ENCODE data around the gene ASXL1. TPM values are rescaled to one million over a fixed set of nuclear protein-coding genes. Genes with fewer than 3 reads are reported as not detected.

Gene ASXL1
- total and polyA plus RNA-seq, 9 of the 15 experiments (the other 6 are each of a cell fraction or from before 2014, with no cell fraction given) = 6.5 to 65.3 (median 32.3) TPM

- TF ChIP-seq TEAD2 (tag; IDR thresholded peaks at IDR 0.05) = peak; percentile 84
- TF ChIP-seq, protein P1, sequence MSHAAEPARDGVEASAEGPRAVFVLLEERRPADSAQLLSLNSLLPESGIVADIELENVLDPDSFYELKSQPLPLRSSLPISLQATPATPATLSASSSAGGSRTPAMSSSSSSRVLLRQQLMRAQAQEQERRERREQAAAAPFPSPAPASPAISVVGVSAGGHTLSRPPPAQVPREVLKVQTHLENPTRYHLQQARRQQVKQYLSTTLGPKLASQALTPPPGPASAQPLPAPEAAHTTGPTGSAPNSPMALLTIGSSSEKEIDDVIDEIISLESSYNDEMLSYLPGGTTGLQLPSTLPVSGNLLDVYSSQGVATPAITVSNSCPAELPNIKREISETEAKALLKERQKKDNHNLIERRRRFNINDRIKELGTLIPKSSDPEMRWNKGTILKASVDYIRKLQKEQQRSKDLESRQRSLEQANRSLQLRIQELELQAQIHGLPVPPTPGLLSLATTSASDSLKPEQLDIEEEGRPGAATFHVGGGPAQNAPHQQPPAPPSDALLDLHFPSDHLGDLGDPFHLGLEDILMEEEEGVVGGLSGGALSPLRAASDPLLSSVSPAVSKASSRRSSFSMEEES (CRISPR knock-in tag; IDR thresholded peaks at IDR 0.05) = no peak
- TF ChIP-seq NR1H2 (CRISPR knock-in tag; IDR thresholded peaks at IDR 0.05) = no peak
- TF ChIP-seq ELK1 (CRISPR knock-in tag; IDR thresholded peaks at IDR 0.05) = no peak
- no peak for TF ChIP-seq ZNF124 (CRISPR knock-in tag; IDR thresholded peaks at IDR 0.05)
- TF ChIP-seq ZNF175 (CRISPR knock-in tag; IDR thresholded peaks at IDR 0.05; ENCODE audit: low read depth) = peak; percentile 85
- no peak for TF ChIP-seq SMAD2 (IDR thresholded peaks at IDR 0.05; ENCODE audit: low read depth, low read length)
- peak; percentile 79 to 96 (median 96) for TF ChIP-seq YY1 (IDR thresholded peaks at IDR 0.05; ENCODE audit: borderline replicate concordance in 1 of 3, control insufficient read depth in 1 of 3, extremely low read depth in 1 of 3, insufficient read depth in 3 of 3, insufficient read length in 1 of 3, insufficient replicate concordance in 2 of 3, low read depth in 1 of 3, low read length in 2 of 3)
- TF ChIP-seq ZC3H4 (CRISPR knock-in tag; IDR thresholded peaks at IDR 0.05; ENCODE audit: borderline replicate concordance) = no peak
- no peak for TF ChIP-seq ZNF696 (CRISPR knock-in tag; conservative IDR thresholded peaks at IDR 0.05)
- TF ChIP-seq NFE2L1 (tag; IDR thresholded peaks at IDR 0.05; ENCODE audit: borderline replicate concordance, low read depth) = no peak
- TF ChIP-seq, protein P2, sequence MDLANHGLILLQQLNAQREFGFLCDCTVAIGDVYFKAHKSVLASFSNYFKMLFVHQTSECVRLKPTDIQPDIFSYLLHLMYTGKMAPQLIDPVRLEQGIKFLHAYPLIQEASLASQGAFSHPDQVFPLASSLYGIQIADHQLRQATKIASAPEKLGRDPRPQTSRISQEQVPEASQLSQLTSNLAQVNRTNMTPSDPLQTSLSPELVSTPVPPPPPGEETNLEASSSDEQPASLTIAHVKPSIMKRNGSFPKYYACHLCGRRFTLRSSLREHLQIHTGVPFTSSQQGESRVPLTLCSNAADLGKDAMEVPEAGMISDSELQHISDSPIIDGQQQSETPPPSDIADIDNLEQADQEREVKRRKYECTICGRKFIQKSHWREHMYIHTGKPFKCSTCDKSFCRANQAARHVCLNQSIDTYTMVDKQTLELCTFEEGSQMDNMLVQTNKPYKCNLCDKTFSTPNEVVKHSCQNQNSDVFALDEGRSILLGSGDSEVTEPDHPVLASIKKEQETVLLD (IDR thresholded peaks at IDR 0.05) = peak; percentile 87
- TF ChIP-seq NFE2 (IDR thresholded peaks at IDR 0.05; ENCODE audit: low read depth) = no peak
- TF ChIP-seq SAP30 (IDR thresholded peaks at IDR 0.05; ENCODE audit: borderline replicate concordance, insufficient read depth, low read depth, low read length, poor library complexity, severe bottlenecking) = no peak
- no peak for TF ChIP-seq HSF4 (CRISPR knock-in tag; IDR thresholded peaks at IDR 0.05; ENCODE audit: borderline replicate concordance)
- no peak for TF ChIP-seq MCM5 (IDR thresholded peaks at IDR 0.05; ENCODE audit: low read depth)
- TF ChIP-seq ELF4 (CRISPR knock-in tag; IDR thresholded peaks at IDR 0.05) = peak; percentile 16; the same call in 1 of the 2 replicates
- TF ChIP-seq NFRKB (IDR thresholded peaks at IDR 0.05; ENCODE audit: low read depth) = peak; percentile 42; the same call in 1 of the 2 replicates
- TF ChIP-seq LCOR (CRISPR knock-in tag; IDR thresholded peaks at IDR 0.05) = peak; percentile 47; the same call in 1 of the 2 replicates
Measured at GRCh38 chr20:32357869-32358631, at the start of gene ASXL1 (continued).
